H9 (cell line): ENCODE measurements around the gene IMMP2L. TPM values are rescaled to one million over a fixed set of nuclear protein-coding genes. Genes with fewer than 3 reads are reported as not detected.

Experiments used
- DNase-seq: peaks from one replicate; pipeline ENCODE4 v3.0.0-alpha.2; 2017
- H2AFZ ChIP-seq: one replicate; pipeline ENCODE4 v1.6.1; 2013; ENCODE audit warnings: mild to moderate bottlenecking, low read length, control low read depth, moderate library complexity
- H2AK5ac ChIP-seq: 2 replicates; pipeline ENCODE4 v1.6.1; 2013; ENCODE audit warnings: low read length, control low read depth, mixed read lengths; ENCODE audit not compliant: insufficient read length
- H2BK120ac ChIP-seq: one replicate; pipeline ENCODE4 v1.6.1; 2013; ENCODE audit warnings: low read depth, mild to moderate bottlenecking, low read length, control low read depth, inconsistent platforms; ENCODE audit not compliant: poor library complexity, severe bottlenecking
- H2BK12ac ChIP-seq: 2 replicates; pipeline ENCODE4 v1.6.1; 2013; ENCODE audit warnings: low read length, control low read depth, mixed read lengths, low read depth; ENCODE audit not compliant: insufficient read length
- H2BK15ac ChIP-seq: 2 replicates; pipeline ENCODE4 v1.6.1; 2013; ENCODE audit warnings: low read depth, low read length, control low read depth
- H2BK20ac ChIP-seq: one replicate; pipeline ENCODE4 v1.6.1; 2013; ENCODE audit warnings: low read depth, mild to moderate bottlenecking, low read length, control low read depth, inconsistent platforms; ENCODE audit not compliant: poor library complexity, severe bottlenecking
- H2BK5ac ChIP-seq: 2 replicates; pipeline ENCODE4 v1.6.1; 2013; ENCODE audit warnings: low read length, control low read depth, mixed read lengths; ENCODE audit not compliant: insufficient read length
- H3K14ac ChIP-seq: 2 replicates; pipeline ENCODE4 v1.6.1; 2013; ENCODE audit warnings: low read length, control low read depth; ENCODE audit not compliant: insufficient read depth
- H3K18ac ChIP-seq: 2 replicates; pipeline ENCODE4 v1.6.1; 2013; ENCODE audit warnings: low read depth, mild to moderate bottlenecking, mixed read lengths, low read length, control low read depth; ENCODE audit not compliant: insufficient read length
- H3K23ac ChIP-seq: 2 replicates; pipeline ENCODE4 v1.6.1; 2013; ENCODE audit warnings: low read length, control low read depth, mixed read lengths, low read depth; ENCODE audit not compliant: insufficient read length
- H3K23me2 ChIP-seq: 2 replicates; pipeline ENCODE4 v1.6.1; 2013; ENCODE audit warnings: low read depth, mild to moderate bottlenecking, mixed read lengths, low read length, control low read depth; ENCODE audit not compliant: insufficient read length, poor library complexity, severe bottlenecking
- H3K27ac ChIP-seq: 2 replicates; pipeline ENCODE4 v1.5.1; 2013; ENCODE audit warnings: low read length, control low read depth, mixed read lengths, low read depth; ENCODE audit not compliant: insufficient read length
- H3K27me3 ChIP-seq: 2 replicates; pipeline ENCODE4 v1.6.1; 2013; ENCODE audit warnings: low read length, control low read depth, inconsistent platforms; ENCODE audit not compliant: insufficient read depth
- H3K4ac ChIP-seq: 2 replicates; pipeline ENCODE4 v1.6.1; 2013; ENCODE audit warnings: low read depth, mild to moderate bottlenecking, control low read depth, inconsistent platforms, low read length, moderate library complexity
- H3K4me1 ChIP-seq: 2 replicates; pipeline ENCODE4 v1.6.1; 2013; ENCODE audit warnings: low read length, control low read depth, inconsistent platforms; ENCODE audit not compliant: insufficient read depth
- H3K4me2 ChIP-seq: 2 replicates; pipeline ENCODE4 v1.6.1; 2013; ENCODE audit warnings: low read length, control low read depth, mixed read lengths; ENCODE audit not compliant: insufficient read length, insufficient read depth
- H3K56ac ChIP-seq: 2 replicates; pipeline ENCODE4 v1.6.1; 2013; ENCODE audit warnings: low read depth, mild to moderate bottlenecking, mixed read lengths, low read length, control low read depth; ENCODE audit not compliant: insufficient read length
- H3K79me1 ChIP-seq: 2 replicates; pipeline ENCODE4 v1.6.1; 2013; ENCODE audit warnings: low read depth, mild to moderate bottlenecking, moderate library complexity, low read length, control low read depth, inconsistent platforms; ENCODE audit not compliant: insufficient read depth, poor library complexity, severe bottlenecking
- H3K79me2 ChIP-seq: 2 replicates; pipeline ENCODE4 v1.6.1; 2013; ENCODE audit warnings: low read length, control low read depth, inconsistent platforms; ENCODE audit not compliant: insufficient read depth
- H3K9ac ChIP-seq: 2 replicates; pipeline ENCODE4 v1.6.1; 2013; ENCODE audit warnings: low read length, control low read depth, mixed read lengths; ENCODE audit not compliant: insufficient read length; ENCODE audit errors: extremely low read depth
- H3K9me3 ChIP-seq: one replicate; pipeline ENCODE4 v1.6.1; 2013; ENCODE audit warnings: low read depth, low read length, inconsistent platforms; ENCODE audit not compliant: control insufficient read depth
- H3T11ph ChIP-seq: one replicate; pipeline ENCODE4 v1.6.1; 2013; ENCODE audit warnings: mild to moderate bottlenecking, low read length, control low read depth, inconsistent platforms
- H4K20me1 ChIP-seq: one replicate; pipeline ENCODE4 v1.6.1; 2013; ENCODE audit not compliant: control insufficient read depth, insufficient read length, insufficient read depth
- H4K5ac ChIP-seq: 2 replicates; pipeline ENCODE4 v1.6.1; 2013; ENCODE audit warnings: low read depth, mild to moderate bottlenecking, mixed read lengths, low read length, control low read depth; ENCODE audit not compliant: insufficient read length
- H4K8ac ChIP-seq: replicated peaks from 2 replicates; pipeline ENCODE4 v1.6.1; 2013; ENCODE audit warnings: low read length, control low read depth, mixed read lengths, low read depth; ENCODE audit not compliant: insufficient read length
- H4K91ac ChIP-seq: 2 replicates; pipeline ENCODE4 v1.6.1; 2013; ENCODE audit warnings: low read depth, mild to moderate bottlenecking, moderate library complexity, mixed read lengths, low read length, control low read depth; ENCODE audit not compliant: insufficient read length
- H3K27ac Mint-ChIP-seq, 3 experiments: 2 replicates in 2 of 3; 3 replicates in 1 of 3; pipeline ENCODE4 v1.8.0; 2020 to 2021; ENCODE audit warnings: mixed read lengths in 3 of 3, mild to moderate bottlenecking in 1 of 3, moderate library complexity in 1 of 3
- H3K27me3 Mint-ChIP-seq: 2 replicates; pipeline ENCODE4 v1.8.0; 2021; ENCODE audit warnings: low read depth, mild to moderate bottlenecking, moderate library complexity, mixed read lengths
- H3K36me3 Mint-ChIP-seq, 3 experiments: 2 replicates in 2 of 3; 3 replicates in 1 of 3; pipeline ENCODE4 v1.8.0; 2020 to 2021; ENCODE audit warnings: low read depth in 3 of 3, mixed read lengths in 3 of 3; ENCODE audit not compliant: insufficient read depth in 1 of 3
- H3K4me1 Mint-ChIP-seq, 2 experiments: 2 replicates each; pipeline ENCODE4 v1.8.0; 2020; ENCODE audit warnings: mixed read lengths in 2 of 2
- H3K4me3 Mint-ChIP-seq, 2 experiments: 2 replicates in 1 of 2; 3 replicates in 1 of 2; pipeline ENCODE4 v1.8.0; 2020 to 2021; ENCODE audit warnings: mild to moderate bottlenecking in 2 of 2, mixed read lengths in 2 of 2, moderate library complexity in 1 of 2
- H3K9me3 Mint-ChIP-seq, 2 experiments: 2 replicates in 1 of 2; 3 replicates in 1 of 2; pipeline ENCODE4 v1.8.0; 2020; ENCODE audit warnings: mild to moderate bottlenecking in 2 of 2, mixed read lengths in 2 of 2, moderate library complexity in 1 of 2
- WGBS: extraction: QIAGEN DNeasy Blood & Tissue Kit; methylation state at CpG from one replicate; pipeline ENCODE4 v1.1.7; 2013; ENCODE audit warnings: missing lambda C conversion rate, low lambda C conversion rate, mixed read lengths; ENCODE audit not compliant: insufficient read length; ENCODE audit errors: extremely low coverage; 5-methylcytosine and 5-hydroxymethylcytosine counted together
- total RNA-seq: library from RNA; stranded (reverse); gene quantifications from 2 replicates; pipeline ENCODE4 v1.2.1, GENCODE V29; 2021
- TF ChIP-seq, protein P1 (sequence below): fragments of 200-600 bp; sonication (generic); conservative IDR thresholded peaks from 3 replicates; pipeline ENCODE4 v1.8.0; 2021; ENCODE audit warnings: antibody characterized with exemption, mild to moderate bottlenecking

Gene IMMP2L
- total RNA-seq, 1 experiment from 2014 or later = 14.7 TPM

- H3K14ac ChIP-seq = no peak overlapping the region
- H2BK120ac ChIP-seq = no peak overlapping the region
- Mint-ChIP-seq H3K4me1 (no peaks in the 10 kb centered on the region), H3K27me3 (no peaks in the 10 kb centered on the region), H3K36me3 (no peaks in the 10 kb centered on the region), H3K9me3 (no peaks in the 10 kb centered on the region), H3K27ac (0 out of 7 replicates have a peak overlapping the region, but pooled peaks of 1 of the 3 experiments have one; percentile 70), H3K4me3 (no peak overlapping the region)
- no CpG with 5 or more reads among the region's 1 CpG for WGBS
- H3K4me1 ChIP-seq = no peaks in the 10 kb centered on the region
- no peak overlapping the region for H2BK15ac ChIP-seq
- H4K91ac ChIP-seq = no peak overlapping the region
- H3K18ac ChIP-seq = no peak overlapping the region
- no peak overlapping the region for H3K27ac ChIP-seq
- no peak overlapping the region for H2AFZ ChIP-seq
- TF ChIP-seq, protein P1, sequence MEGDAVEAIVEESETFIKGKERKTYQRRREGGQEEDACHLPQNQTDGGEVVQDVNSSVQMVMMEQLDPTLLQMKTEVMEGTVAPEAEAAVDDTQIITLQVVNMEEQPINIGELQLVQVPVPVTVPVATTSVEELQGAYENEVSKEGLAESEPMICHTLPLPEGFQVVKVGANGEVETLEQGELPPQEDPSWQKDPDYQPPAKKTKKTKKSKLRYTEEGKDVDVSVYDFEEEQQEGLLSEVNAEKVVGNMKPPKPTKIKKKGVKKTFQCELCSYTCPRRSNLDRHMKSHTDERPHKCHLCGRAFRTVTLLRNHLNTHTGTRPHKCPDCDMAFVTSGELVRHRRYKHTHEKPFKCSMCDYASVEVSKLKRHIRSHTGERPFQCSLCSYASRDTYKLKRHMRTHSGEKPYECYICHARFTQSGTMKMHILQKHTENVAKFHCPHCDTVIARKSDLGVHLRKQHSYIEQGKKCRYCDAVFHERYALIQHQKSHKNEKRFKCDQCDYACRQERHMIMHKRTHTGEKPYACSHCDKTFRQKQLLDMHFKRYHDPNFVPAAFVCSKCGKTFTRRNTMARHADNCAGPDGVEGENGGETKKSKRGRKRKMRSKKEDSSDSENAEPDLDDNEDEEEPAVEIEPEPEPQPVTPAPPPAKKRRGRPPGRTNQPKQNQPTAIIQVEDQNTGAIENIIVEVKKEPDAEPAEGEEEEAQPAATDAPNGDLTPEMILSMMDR = no peak
- H2BK5ac ChIP-seq = no peak overlapping the region
- no peak overlapping the region for H2AK5ac ChIP-seq
- no peak overlapping the region for H3K4me2 ChIP-seq
- H2BK12ac ChIP-seq = no peak overlapping the region
- no peaks in the 10 kb centered on the region for H3K27me3 ChIP-seq
- no peak for DNase-seq
- no peak overlapping the region for H3K4ac ChIP-seq
- H3K9ac ChIP-seq = no peak overlapping the region
- no peak overlapping the region for H2BK20ac ChIP-seq
- H4K8ac ChIP-seq = no peak overlapping the region
- H3K79me1 ChIP-seq = no peaks in the 10 kb centered on the region
- H3K79me2 ChIP-seq = no peaks in the 10 kb centered on the region
- no peak overlapping the region for H3K56ac ChIP-seq
- no peaks in the 10 kb centered on the region for H4K20me1 ChIP-seq
- H3T11ph ChIP-seq = no peak overlapping the region
- H4K5ac ChIP-seq = no peak overlapping the region
- no peak overlapping the region for H3K23ac ChIP-seq
- no peaks in the 10 kb centered on the region for H3K9me3 ChIP-seq
- no peaks in the 10 kb centered on the region for H3K23me2 ChIP-seq
Observed at GRCh38 chr7:111352319-111352718, 210.0 kb downstream of the IMMP2L start.
